ENCODE results near the gene ALG9.

ALG9 gene

GRCh38 chr11:111782109-111782741 lies 89.2 kb downstream of the ALG9 start:
- Histone ChIP-seq H3K4me1 (no peaks in the 10 kb centered on the region), H3K79me2 (no peaks in the 10 kb centered on the region), H3K27me3 (ENCODE audit: control insufficient read depth, insufficient read depth, low read length) (no peaks in the 10 kb centered on the region), H3K27ac (no peak overlapping the region), H3K9ac (no peak overlapping the region), H3K4me2 (ENCODE audit: low read length) (no peak overlapping the region), H2AFZ (no peak overlapping the region), H3K9me3 (ENCODE audit: control insufficient read depth, low read length) (no peaks in the 10 kb centered on the region), H3K36me3 (ENCODE audit: control insufficient read depth, insufficient read depth, low read length) (no peaks in the 10 kb centered on the region), H3K4me3 (ENCODE audit: low read depth, low read length) (no peak overlapping the region)
- TF ChIP-seq, protein P1, sequence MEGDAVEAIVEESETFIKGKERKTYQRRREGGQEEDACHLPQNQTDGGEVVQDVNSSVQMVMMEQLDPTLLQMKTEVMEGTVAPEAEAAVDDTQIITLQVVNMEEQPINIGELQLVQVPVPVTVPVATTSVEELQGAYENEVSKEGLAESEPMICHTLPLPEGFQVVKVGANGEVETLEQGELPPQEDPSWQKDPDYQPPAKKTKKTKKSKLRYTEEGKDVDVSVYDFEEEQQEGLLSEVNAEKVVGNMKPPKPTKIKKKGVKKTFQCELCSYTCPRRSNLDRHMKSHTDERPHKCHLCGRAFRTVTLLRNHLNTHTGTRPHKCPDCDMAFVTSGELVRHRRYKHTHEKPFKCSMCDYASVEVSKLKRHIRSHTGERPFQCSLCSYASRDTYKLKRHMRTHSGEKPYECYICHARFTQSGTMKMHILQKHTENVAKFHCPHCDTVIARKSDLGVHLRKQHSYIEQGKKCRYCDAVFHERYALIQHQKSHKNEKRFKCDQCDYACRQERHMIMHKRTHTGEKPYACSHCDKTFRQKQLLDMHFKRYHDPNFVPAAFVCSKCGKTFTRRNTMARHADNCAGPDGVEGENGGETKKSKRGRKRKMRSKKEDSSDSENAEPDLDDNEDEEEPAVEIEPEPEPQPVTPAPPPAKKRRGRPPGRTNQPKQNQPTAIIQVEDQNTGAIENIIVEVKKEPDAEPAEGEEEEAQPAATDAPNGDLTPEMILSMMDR (IDR thresholded peaks at IDR 0.05): no peak

DNA sequence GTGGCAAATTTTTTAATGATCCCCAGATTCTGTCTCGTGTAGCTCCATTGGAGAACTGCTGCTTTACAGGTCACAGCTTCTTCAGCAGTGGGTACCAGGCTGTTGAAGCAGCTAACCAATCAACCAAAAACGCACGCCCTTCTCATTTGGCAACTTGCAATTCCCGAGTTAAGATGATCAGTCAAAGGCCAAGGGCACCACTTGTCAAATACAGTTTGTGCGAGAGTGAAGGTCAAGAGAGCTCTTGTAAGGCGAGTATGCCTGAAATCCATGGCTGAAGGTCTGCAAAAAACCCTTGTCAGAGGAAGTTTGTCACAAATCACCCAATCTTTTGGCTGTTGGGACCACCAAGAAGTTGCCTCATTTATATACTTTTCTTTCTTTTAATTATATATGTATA lies 92.3 kb downstream of the ALG9 start:
- Histone ChIP-seq H2AFZ (no peak overlapping the region), H3K36me3 (ENCODE audit: control insufficient read depth, insufficient read depth, low read length) (no peaks in the 10 kb centered on the region), H3K4me1 (no peaks in the 10 kb centered on the region), H3K79me2 (no peaks in the 10 kb centered on the region), H3K9ac (no peak overlapping the region), H3K27ac (no peak overlapping the region), H3K9me3 (ENCODE audit: control insufficient read depth, low read length) (no peaks in the 10 kb centered on the region), H3K27me3 (ENCODE audit: control insufficient read depth, insufficient read depth, low read length) (no peaks in the 10 kb centered on the region), H3K4me2 (ENCODE audit: low read length) (no peak overlapping the region), H3K4me3 (ENCODE audit: low read depth, low read length) (no peak overlapping the region)
- TF ChIP-seq, protein P1 (IDR thresholded peaks at IDR 0.05): no peak

DNA sequence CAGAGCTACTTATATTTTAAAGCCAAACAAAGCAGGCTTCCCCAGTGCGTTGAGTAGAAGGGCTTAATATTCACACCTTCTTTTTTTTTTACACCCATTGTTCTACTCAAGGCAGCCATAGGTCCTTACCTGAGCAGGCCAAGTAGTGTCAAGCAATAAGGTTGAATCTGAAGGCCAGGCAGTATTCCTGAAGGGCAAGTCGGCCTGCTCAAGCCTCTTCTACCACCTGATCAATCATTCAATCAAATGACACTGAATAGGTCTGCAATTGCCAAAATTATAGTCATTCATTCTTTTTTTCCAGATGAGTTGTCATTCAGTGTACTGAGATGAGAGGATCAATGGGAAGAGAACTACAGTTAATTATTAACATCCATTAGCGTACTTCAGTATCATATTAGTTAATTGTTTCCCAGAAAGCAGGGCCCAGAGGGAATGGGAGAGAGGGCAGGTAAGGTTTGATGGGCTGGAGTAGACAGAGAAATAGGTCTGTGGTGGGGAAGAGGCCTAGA lies 93.3 kb downstream of the ALG9 start:
- Histone ChIP-seq H3K9ac (no peak overlapping the region), H3K27ac (no peak overlapping the region)
- TF ChIP-seq, protein P1 (IDR thresholded peaks at IDR 0.05): no peak

DNA sequence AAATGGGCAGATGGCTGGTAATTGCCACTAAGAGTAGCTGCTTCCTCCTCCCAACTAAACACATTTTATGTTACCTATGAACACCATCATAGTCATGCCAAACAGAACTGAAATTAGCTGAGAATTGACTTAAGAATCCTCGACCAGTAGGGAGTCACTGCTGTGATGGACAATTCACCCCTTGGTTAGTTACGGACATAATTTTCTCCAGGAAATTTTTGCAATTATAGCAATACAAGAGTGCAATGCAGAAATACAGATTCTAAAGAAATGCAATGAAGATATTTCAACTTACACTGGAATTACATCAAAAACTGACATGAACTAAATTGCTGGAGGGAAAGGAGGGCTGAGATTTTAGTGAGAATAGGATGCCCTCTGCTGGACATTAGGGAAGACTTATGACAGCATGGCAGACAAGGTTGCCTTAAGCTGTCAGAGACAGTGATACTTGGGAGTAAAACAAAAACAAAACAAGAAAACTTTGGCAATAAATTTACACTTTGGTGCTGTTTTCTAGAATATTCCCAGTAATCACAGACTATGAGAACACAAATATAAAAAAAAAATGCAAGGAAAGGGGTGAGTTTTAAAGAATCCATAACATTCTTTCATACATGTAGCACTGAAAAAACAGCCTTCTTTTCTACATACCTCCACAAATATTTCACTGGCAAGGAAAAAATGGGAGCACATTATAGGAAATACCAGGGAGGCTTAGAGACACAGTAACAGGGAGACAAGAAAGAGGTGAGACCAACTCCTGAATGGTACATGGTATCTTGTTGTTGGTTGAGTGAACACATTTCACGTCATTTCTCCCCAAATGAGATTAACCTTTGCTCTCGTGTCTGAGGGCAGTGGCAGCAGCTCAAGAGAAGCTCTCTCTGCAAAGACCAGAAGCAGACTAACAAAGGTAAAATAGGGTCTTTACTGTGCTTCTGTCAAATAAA lies 94.0 kb downstream of the ALG9 start:
- Histone ChIP-seq H3K4me3 (ENCODE audit: low read depth, low read length) (no peak overlapping the region), H3K79me2 (no peaks in the 10 kb centered on the region), H3K27ac (no peak overlapping the region), H3K27me3 (ENCODE audit: control insufficient read depth, insufficient read depth, low read length) (no peaks in the 10 kb centered on the region), H3K9ac (no peak overlapping the region), H2AFZ (no peak overlapping the region), H3K9me3 (ENCODE audit: control insufficient read depth, low read length) (no peaks in the 10 kb centered on the region), H3K4me1 (no peaks in the 10 kb centered on the region), H3K4me2 (ENCODE audit: low read length) (no peak overlapping the region), H3K36me3 (ENCODE audit: control insufficient read depth, insufficient read depth, low read length) (no peaks in the 10 kb centered on the region)
- TF ChIP-seq, protein P1 (IDR thresholded peaks at IDR 0.05): peak; percentile 65

More for the DNA sequence above, 93.3 kb downstream of the ALG9 start:
- no peaks in the 10 kb centered on the region for H3K79me2 ChIP-seq
- H3K4me3 ChIP-seq (ENCODE audit: low read depth, low read length): no peak overlapping the region
- H3K4me2 ChIP-seq (ENCODE audit: low read length): no peak overlapping the region
- no peaks in the 10 kb centered on the region for H3K36me3 ChIP-seq (ENCODE audit: control insufficient read depth, insufficient read depth, low read length)
- H2AFZ ChIP-seq: no peak overlapping the region
- no peaks in the 10 kb centered on the region for H3K4me1 ChIP-seq
- H3K27me3 ChIP-seq (ENCODE audit: control insufficient read depth, insufficient read depth, low read length): no peaks in the 10 kb centered on the region
- H3K9me3 ChIP-seq (ENCODE audit: control insufficient read depth, low read length): no peaks in the 10 kb centered on the region
